GM19372 (cell line): ENCODE results near the gene PRIM1.
"Not testable (repeated sequence)": the region's sequence is repeated elsewhere in the genome, so short reads cannot be mapped to it uniquely, and the experiment has no call there.

Source experiments
- ATAC-seq: cut with Tn5 transposase; IDR thresholded peaks from one replicate; pipeline ENCODE4 v1.9.1; 2021; ENCODE audit warnings: mild to moderate bottlenecking, low read depth, moderate library complexity; ENCODE audit not compliant: unreplicated experiment

Gene PRIM1

GRCh38 chr12:56721216-56721615 is 30.9 kb downstream of the PRIM1 start:
- ATAC-seq = no peak

GRCh38 chr12:56720731-56721151 is 31.4 kb downstream of the PRIM1 start:
- ATAC-seq = no peak

GRCh38 chr12:56719056-56719455 is 33.1 kb downstream of the PRIM1 start:
- ATAC-seq = no peak

- ATAC-seq = no peak
These were observed 33.5 kb downstream of the PRIM1 start for GRCh38 chr12:56718636-56719035.

- ATAC-seq = no peak
These were observed 34.0 kb downstream of the PRIM1 start for GRCh38 chr12:56718149-56718548.

GRCh38 chr12:56716933-56717880 is 34.9 kb downstream of the PRIM1 start:
- no peak for ATAC-seq

GRCh38 chr12:56716458-56716857 is 35.7 kb downstream of the PRIM1 start:
- ATAC-seq = no peak

- ATAC-seq = no peak
These were observed 36.3 kb downstream of the PRIM1 start for GRCh38 chr12:56715798-56716197.

- no peak for ATAC-seq
These were observed 37.6 kb downstream of the PRIM1 start for GRCh38 chr12:56714431-56714929.

GRCh38 chr12:56713345-56713744 is 38.8 kb downstream of the PRIM1 start:
- no peak for ATAC-seq

GRCh38 chr12:56709759-56710376 is 42.3 kb downstream of the PRIM1 start:
- no peak for ATAC-seq

- ATAC-seq = not testable (repeated sequence)
These were observed 47.6 kb downstream of the PRIM1 start for GRCh38 chr12:56704522-56704921.

GRCh38 chr12:56699020-56699661 is 53.0 kb downstream of the PRIM1 start:
- no peak for ATAC-seq

GRCh38 chr12:56695327-56696101 is 56.6 kb downstream of the PRIM1 start:
- no peak for ATAC-seq

- ATAC-seq = no peak
These were observed 58.0 kb downstream of the PRIM1 start for GRCh38 chr12:56694161-56694560.

GRCh38 chr12:56688846-56689109 is 63.3 kb downstream of the PRIM1 start:
- no peak for ATAC-seq

GRCh38 chr12:56688129-56688845 is 63.8 kb downstream of the PRIM1 start, which contains the start of gene PTGES3:
PTGES3 (minus strand) TSS chr12:56688284; CDS start chr12:56687999, 285 bp downstream.
- peak; percentile 64 for ATAC-seq

- ATAC-seq = no peak
These were observed 64.6 kb downstream of the PRIM1 start for GRCh38 chr12:56687223-56688128.
